Measurements from ENCODE around the gene DDX3X. TPM values are rescaled to one million over a fixed set of nuclear protein-coding genes. Genes with fewer than 3 reads are reported as not detected.
A peak's percentile ranks its signal among the peaks of the same experiment; 100 is the strongest.

Gene DDX3X
- total and polyA plus RNA-seq, 4 donors, result 48.4 to 216 (median 85.6) TPM

- TF ChIP-seq ZBTB33 (IDR thresholded peaks at IDR 0.05) (no peak), JUND (IDR thresholded peaks at IDR 0.05) (no peak), SP1 (IDR thresholded peaks at IDR 0.05) (no peak), RAD21 (IDR thresholded peaks at IDR 0.05) (no peak), HNF4A (conservative IDR thresholded peaks at IDR 0.05) (no peak)
These were observed 7.5 kb upstream of the DDX3X start (continued) for GRCh38 chrX:41326431-41326830.

GRCh38 chrX:41327341-41327740 is 6.6 kb upstream of the DDX3X start:
- WGBS, result 87% methylated on average over 3 of the region's 3 CpGs
- H3K36me3 ChIP-seq (ENCODE audit: control insufficient read depth in 4 of 4, insufficient read depth in 3 of 4, low read depth in 1 of 4, low read length in 3 of 4), result no peaks in the 10 kb centered on the region
- H3K4me1 ChIP-seq (ENCODE audit: control insufficient read depth in 4 of 4, insufficient read depth in 4 of 4, low read length in 3 of 4), result peaks cover 0 to 17% (median 12%) of the 10 kb centered on the region in 4 donors
- DNase-seq (ENCODE audit: low spot score), result no peak
- TF ChIP-seq HNF4G (IDR thresholded peaks at IDR 0.05), result no peak
- no peak for TF ChIP-seq JUND (IDR thresholded peaks at IDR 0.05)
- no peak for TF ChIP-seq RAD21 (IDR thresholded peaks at IDR 0.05)
- H3K4me3 ChIP-seq (ENCODE audit: low read depth in 1 of 3, low read length in 3 of 3), result no peak overlapping the region
- H3K27me3 ChIP-seq (ENCODE audit: control insufficient read depth in 4 of 4, insufficient read depth in 4 of 4, low read length in 3 of 4), result no peaks in the 10 kb centered on the region
- no peak overlapping the region for H3K9ac ChIP-seq (ENCODE audit: low read depth in 1 of 2, low read length in 2 of 2)
- no peak overlapping the region for H3K27ac ChIP-seq (ENCODE audit: low read depth in 1 of 2, low read length in 2 of 2)
- H3K9me3 ChIP-seq (ENCODE audit: control insufficient read depth in 4 of 4, low read length in 3 of 4), result no peaks in the 10 kb centered on the region

GRCh38 chrX:41329101-41329500 is 4.9 kb upstream of the DDX3X start:
- DNase-seq (ENCODE audit: low spot score), result no peak
- Histone ChIP-seq H3K9me3 (ENCODE audit: control insufficient read depth in 4 of 4, low read length in 3 of 4) (no peaks in the 10 kb centered on the region), H3K4me1 (ENCODE audit: control insufficient read depth in 4 of 4, insufficient read depth in 4 of 4, low read length in 3 of 4) (peaks cover 0 to 21% (median 14%) of the 10 kb centered on the region in 4 donors), H3K4me3 (ENCODE audit: low read depth in 1 of 3, low read length in 3 of 3) (no peak overlapping the region), H3K27me3 (ENCODE audit: control insufficient read depth in 4 of 4, insufficient read depth in 4 of 4, low read length in 3 of 4) (no peaks in the 10 kb centered on the region), H3K27ac (ENCODE audit: low read depth in 1 of 2, low read length in 2 of 2) (no peak overlapping the region), H3K9ac (ENCODE audit: low read depth in 1 of 2, low read length in 2 of 2) (no peak overlapping the region), H3K36me3 (ENCODE audit: control insufficient read depth in 4 of 4, insufficient read depth in 3 of 4, low read depth in 1 of 4, low read length in 3 of 4) (no peaks in the 10 kb centered on the region)
- TF ChIP-seq RAD21 (IDR thresholded peaks at IDR 0.05) (no peak), YY1 (IDR thresholded peaks at IDR 0.05) (no peak), ZBTB33 (IDR thresholded peaks at IDR 0.05) (no peak)
- 97% methylated on average over 3 of the region's 3 CpGs for WGBS

- DNase-seq (ENCODE audit: low spot score), result no peak
- TF ChIP-seq RXRA (IDR thresholded peaks at IDR 0.05) (no peak), TAF1 (conservative IDR thresholded peaks at IDR 0.05) (no peak)
- H3K27ac ChIP-seq (ENCODE audit: low read depth in 1 of 2, low read length in 2 of 2), result peak overlapping the region; percentile 98 to 99
- peak overlapping the region; percentile 86 to 87 for H3K9ac ChIP-seq (ENCODE audit: low read depth in 1 of 2, low read length in 2 of 2)
- H3K4me3 ChIP-seq (ENCODE audit: low read depth in 1 of 3, low read length in 3 of 3), result peak overlapping the region; percentile 85 to 95 (median 91)
- H3K4me1 ChIP-seq (ENCODE audit: control insufficient read depth in 4 of 4, insufficient read depth in 4 of 4, low read length in 3 of 4), result peaks cover 2 to 35% (median 26%) of the 10 kb centered on the region in 4 donors
- H3K27me3 ChIP-seq (ENCODE audit: control insufficient read depth in 4 of 4, insufficient read depth in 4 of 4, low read length in 3 of 4), result no peaks in the 10 kb centered on the region
- H3K9me3 ChIP-seq (ENCODE audit: control insufficient read depth in 4 of 4, low read length in 3 of 4), result no peaks in the 10 kb centered on the region
- WGBS, result 42% methylated on average over 4 of the region's 4 CpGs
- H3K36me3 ChIP-seq (ENCODE audit: control insufficient read depth in 4 of 4, insufficient read depth in 3 of 4, low read depth in 1 of 4, low read length in 3 of 4), result no peaks in the 10 kb centered on the region
These were observed 2.0 kb upstream of the DDX3X start for GRCh38 chrX:41332005-41332404.
